Stimulated activated naive CD8-positive, alpha-beta T cell treated with anti-CD3 and anti-CD28 coated beads, Interleukin-15, Interleukin-2, amounts not matched to agents 100 ng/mL and 50 ng/mL, for 24 hours (primary cell): ENCODE results near the gene MED26.

Experiments
- H3K27ac Mint-ChIP-seq: one replicate; pipeline ENCODE4 v1.8.0; 2021; ENCODE audit warnings: mild to moderate bottlenecking, mixed read lengths
- H3K27me3 Mint-ChIP-seq: one replicate; pipeline ENCODE4 v1.8.0; 2021; ENCODE audit warnings: mixed read lengths
- H3K36me3 Mint-ChIP-seq: one replicate; pipeline ENCODE4 v1.8.0; 2021; ENCODE audit warnings: low read depth, mixed read lengths
- H3K4me1 Mint-ChIP-seq: one replicate; pipeline ENCODE4 v1.8.0; 2021; ENCODE audit warnings: low read depth, mixed read lengths
- H3K4me3 Mint-ChIP-seq: one replicate; pipeline ENCODE4 v1.8.0; 2021; ENCODE audit warnings: mild to moderate bottlenecking, mixed read lengths
- H3K9me3 Mint-ChIP-seq: one replicate; pipeline ENCODE4 v1.8.0; 2021; ENCODE audit warnings: mixed read lengths

Gene MED26

DNA sequence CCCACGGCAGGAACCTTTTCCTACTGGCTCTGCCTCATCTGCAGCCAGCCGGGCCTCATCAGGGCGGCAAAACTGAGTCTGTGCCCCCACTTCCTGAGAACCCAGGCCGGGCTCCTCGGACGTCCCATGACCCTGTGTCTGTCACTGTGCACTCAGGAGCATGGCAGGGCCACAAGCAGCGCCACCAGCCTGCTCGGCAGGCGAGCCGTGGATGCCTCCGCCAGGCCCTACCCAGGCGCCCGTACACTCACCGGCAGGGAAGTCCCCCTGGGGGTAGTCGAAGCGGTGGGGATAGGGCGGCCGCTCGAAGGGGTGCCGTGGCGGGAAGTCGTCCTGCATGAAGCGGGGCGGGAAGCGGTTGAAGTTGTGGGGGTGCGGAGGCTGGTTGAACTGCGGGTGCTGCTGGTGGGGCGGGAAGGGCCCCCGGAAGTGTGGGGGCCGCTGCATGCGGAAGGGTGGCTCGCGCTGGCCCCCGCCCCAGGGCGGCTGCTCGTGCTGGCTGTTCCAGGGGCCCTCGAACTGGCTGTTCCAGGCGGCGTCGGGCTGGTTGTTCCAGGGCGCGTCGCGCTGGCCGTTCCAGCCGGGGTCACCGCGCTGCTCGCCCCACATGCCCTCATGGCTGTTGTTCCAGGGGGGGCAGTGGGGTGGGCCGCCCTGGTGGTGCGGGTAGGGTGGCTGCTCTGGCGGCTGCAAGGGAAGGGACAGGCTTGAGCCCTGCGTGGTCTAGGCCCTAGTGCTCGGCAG lies 102.8 kb downstream of the MED26 start:
- Mint-ChIP-seq H3K27ac (no peak overlapping the region), H3K27me3 (no peaks in the 10 kb centered on the region), H3K9me3 (no peaks in the 10 kb centered on the region), H3K36me3 (peaks cover 61% of the 10 kb centered on the region), H3K4me1 (no peaks in the 10 kb centered on the region), H3K4me3 (no peak overlapping the region)
